GM19395 (cell line): ENCODE results near the gene PPP6C.

Source experiments
- ATAC-seq: cut with Tn5 transposase; IDR thresholded peaks from one replicate; pipeline ENCODE4 v1.9.1; 2021; ENCODE audit warnings: mild to moderate bottlenecking, moderate library complexity; ENCODE audit not compliant: unreplicated experiment

PPP6C gene

GRCh38 chr9:125099816-125100215 lies 89.8 kb downstream of the PPP6C start:
- ATAC-seq = no peak
